ENCODE data around the gene TSFM.

The TSFM gene

DNA sequence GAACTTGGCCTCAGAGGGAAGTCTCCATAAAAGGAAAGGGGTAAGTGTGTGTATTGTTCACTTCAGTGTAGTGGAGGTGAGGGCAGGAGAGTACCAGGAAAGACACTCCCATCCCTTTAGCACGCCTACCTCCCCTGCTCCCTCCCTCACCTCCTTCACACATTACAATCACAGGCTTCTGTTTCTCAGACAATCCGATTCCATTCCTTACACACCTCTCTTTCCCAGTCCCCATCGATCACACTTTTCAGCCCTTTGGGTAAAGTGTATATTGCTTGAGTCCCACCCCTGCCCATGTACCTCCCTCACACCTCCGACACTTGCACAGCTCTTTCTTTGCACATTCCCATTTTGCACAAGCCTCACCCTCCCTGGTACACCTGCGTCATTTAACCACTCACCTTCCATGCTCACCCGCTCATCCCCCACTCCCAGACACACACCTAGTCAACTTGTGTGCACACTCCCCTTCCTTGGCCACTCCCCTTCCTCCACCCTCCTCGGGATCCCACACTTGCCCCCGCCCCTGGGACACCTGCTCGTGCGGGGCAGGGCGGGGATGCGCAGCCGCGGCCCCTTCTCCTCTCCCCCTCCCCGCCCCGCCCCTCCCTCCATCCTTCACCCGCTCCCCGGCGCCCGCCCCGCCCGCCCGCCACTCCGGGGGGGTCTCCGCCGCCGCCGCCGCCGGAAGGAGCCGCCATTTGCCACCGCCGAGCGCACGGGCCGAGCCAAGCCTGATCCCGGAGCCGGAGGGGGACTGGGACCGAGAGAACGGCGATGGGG is 28.0 kb upstream of the TSFM start, which contains the start of gene MARCHF9:
MARCHF9 (plus strand) TSS at position 693 of the 783 bp plus-strand sequence. CDS start 426 bp downstream, outside the sequence.
- H3K9me3 ChIP-seq (ENCODE audit: control insufficient read depth, insufficient read depth, low read length) = no peaks in the 10 kb centered on the region
- H3K4me3 ChIP-seq (ENCODE audit: low read length) = peak within 1 kb of the TSS; percentile 88
- H3K27ac ChIP-seq (ENCODE audit: low read depth, low read length) = peak within 1 kb of the TSS; percentile 79
- peak within 1 kb of the TSS; percentile 96 for H3K4me2 ChIP-seq (ENCODE audit: low read length)
- H3K9me2 ChIP-seq (replicated peaks; ENCODE audit: control insufficient read depth, low read length) = no peaks in the 10 kb centered on the region
- peaks cover 2% of the 10 kb centered on the region; the same call in 1 of the 2 replicates for H4K20me1 ChIP-seq (ENCODE audit: control insufficient read depth, insufficient read depth, low read depth, low read length)
- H3K79me2 ChIP-seq (ENCODE audit: control insufficient read depth, low read length) = peaks cover 69% of the 10 kb centered on the region
- H3K27me3 ChIP-seq (ENCODE audit: control insufficient read depth, low read length) = no peaks in the 10 kb centered on the region
- H3K36me3 ChIP-seq (ENCODE audit: control insufficient read depth, low read length) = peaks cover 56% of the 10 kb centered on the region
- peaks cover 19% of the 10 kb centered on the region for H3F3A ChIP-seq (ENCODE audit: control insufficient read depth, insufficient read depth)
- TF ChIP-seq, protein P1, sequence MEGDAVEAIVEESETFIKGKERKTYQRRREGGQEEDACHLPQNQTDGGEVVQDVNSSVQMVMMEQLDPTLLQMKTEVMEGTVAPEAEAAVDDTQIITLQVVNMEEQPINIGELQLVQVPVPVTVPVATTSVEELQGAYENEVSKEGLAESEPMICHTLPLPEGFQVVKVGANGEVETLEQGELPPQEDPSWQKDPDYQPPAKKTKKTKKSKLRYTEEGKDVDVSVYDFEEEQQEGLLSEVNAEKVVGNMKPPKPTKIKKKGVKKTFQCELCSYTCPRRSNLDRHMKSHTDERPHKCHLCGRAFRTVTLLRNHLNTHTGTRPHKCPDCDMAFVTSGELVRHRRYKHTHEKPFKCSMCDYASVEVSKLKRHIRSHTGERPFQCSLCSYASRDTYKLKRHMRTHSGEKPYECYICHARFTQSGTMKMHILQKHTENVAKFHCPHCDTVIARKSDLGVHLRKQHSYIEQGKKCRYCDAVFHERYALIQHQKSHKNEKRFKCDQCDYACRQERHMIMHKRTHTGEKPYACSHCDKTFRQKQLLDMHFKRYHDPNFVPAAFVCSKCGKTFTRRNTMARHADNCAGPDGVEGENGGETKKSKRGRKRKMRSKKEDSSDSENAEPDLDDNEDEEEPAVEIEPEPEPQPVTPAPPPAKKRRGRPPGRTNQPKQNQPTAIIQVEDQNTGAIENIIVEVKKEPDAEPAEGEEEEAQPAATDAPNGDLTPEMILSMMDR (IDR thresholded peaks at IDR 0.05; ENCODE audit: low read depth, low read length, poor library complexity, severe bottlenecking) = no peak
- TF ChIP-seq EZH2phosphoT487 (IDR thresholded peaks at IDR 0.05; ENCODE audit: borderline replicate concordance, low read length) = no peak
- peaks cover 52% of the 10 kb centered on the region for H3K4me1 ChIP-seq (ENCODE audit: control insufficient read depth, low read length)

DNA sequence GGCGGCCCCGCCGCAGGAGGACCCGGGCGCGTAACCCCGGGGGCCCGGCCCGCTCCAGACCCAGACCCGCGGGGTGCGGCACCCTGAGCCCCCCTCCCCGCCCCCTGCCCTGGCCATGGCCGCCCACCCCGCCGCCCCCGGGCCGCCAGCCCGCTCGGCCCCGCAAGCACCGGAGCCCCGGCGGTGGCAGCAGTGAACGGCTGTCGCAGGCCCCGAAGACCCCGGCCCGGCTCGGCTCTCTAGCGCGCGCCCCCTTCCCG is 27.5 kb upstream of the TSFM start:
- Histone ChIP-seq H3K9me2 (replicated peaks; ENCODE audit: control insufficient read depth, low read length) (no peaks in the 10 kb centered on the region), H3K27me3 (ENCODE audit: control insufficient read depth, low read length) (no peaks in the 10 kb centered on the region), H3K27ac (ENCODE audit: low read depth, low read length) (no peak overlapping the region), H3K79me2 (ENCODE audit: control insufficient read depth, low read length) (peaks cover 70% of the 10 kb centered on the region), H3K36me3 (ENCODE audit: control insufficient read depth, low read length) (peaks cover 57% of the 10 kb centered on the region), H3K4me2 (ENCODE audit: low read length) (peak overlapping the region; percentile 96; the same call in 1 of the 2 replicates), H3F3A (ENCODE audit: control insufficient read depth, insufficient read depth) (peaks cover 19% of the 10 kb centered on the region), H3K4me3 (ENCODE audit: low read length) (peak overlapping the region; percentile 88), H4K20me1 (ENCODE audit: control insufficient read depth, insufficient read depth, low read depth, low read length) (peaks cover 7% of the 10 kb centered on the region; the same call in 1 of the 2 replicates), H3K4me1 (ENCODE audit: control insufficient read depth, low read length) (peaks cover 52% of the 10 kb centered on the region), H3K9me3 (ENCODE audit: control insufficient read depth, insufficient read depth, low read length) (no peaks in the 10 kb centered on the region)
- TF ChIP-seq EZH2phosphoT487 (IDR thresholded peaks at IDR 0.05; ENCODE audit: borderline replicate concordance, low read length) = no peak
- TF ChIP-seq, protein P1 (IDR thresholded peaks at IDR 0.05; ENCODE audit: low read depth, low read length, poor library complexity, severe bottlenecking) = no peak

DNA sequence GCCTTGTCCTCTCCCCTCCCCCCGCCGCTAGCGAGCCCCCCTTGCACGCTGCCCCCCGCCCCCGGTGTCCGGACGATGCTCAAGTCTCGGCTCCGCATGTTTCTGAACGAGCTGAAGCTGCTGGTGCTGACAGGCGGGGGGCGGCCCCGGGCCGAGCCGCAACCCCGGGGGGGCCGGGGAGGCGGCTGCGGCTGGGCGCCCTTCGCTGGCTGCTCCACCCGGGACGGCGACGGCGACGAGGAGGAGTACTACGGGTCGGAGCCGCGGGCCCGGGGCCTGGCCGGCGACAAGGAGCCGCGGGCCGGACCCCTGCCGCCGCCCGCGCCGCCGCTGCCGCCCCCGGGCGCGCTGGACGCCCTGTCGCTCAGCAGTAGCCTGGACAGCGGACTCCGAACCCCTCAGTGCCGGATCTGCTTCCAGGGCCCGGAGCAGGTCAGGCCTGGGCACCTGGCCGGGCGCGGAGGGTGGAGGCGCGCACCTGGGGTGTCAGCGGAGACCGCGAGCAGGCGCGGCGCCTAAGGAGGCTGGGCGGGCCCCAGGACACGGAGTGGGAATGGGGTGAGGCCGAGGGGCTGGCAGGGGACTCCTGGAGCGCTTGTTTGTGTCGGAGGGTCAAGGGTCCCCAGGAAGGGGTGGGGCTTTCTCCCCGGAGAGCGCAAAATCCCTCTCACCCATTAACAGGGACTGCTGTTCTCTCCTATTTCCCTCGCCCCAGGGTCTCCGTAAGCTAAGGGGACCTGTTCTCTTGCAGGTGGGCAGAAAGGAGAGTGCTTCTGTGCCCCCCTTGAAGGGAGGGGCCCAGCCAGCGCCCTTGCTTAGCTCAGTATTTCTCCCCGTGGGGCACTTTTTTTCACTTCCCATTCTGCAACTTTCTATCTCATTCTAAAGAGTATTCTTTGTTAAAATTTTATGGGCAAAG is 26.9 kb upstream of the TSFM start:
- H3K27ac ChIP-seq (ENCODE audit: low read depth, low read length) = peak overlapping the region; percentile 79
- peaks cover 46% of the 10 kb centered on the region for H3K4me1 ChIP-seq (ENCODE audit: control insufficient read depth, low read length)

More for the DNA sequence above, 26.9 kb upstream of the TSFM start:
- H3K36me3 ChIP-seq (ENCODE audit: control insufficient read depth, low read length) = peaks cover 57% of the 10 kb centered on the region
- peaks cover 13% of the 10 kb centered on the region; the same call in 1 of the 2 replicates for H4K20me1 ChIP-seq (ENCODE audit: control insufficient read depth, insufficient read depth, low read depth, low read length)
- no peaks in the 10 kb centered on the region for H3K27me3 ChIP-seq (ENCODE audit: control insufficient read depth, low read length)
- peaks cover 19% of the 10 kb centered on the region for H3F3A ChIP-seq (ENCODE audit: control insufficient read depth, insufficient read depth)
- peaks cover 70% of the 10 kb centered on the region for H3K79me2 ChIP-seq (ENCODE audit: control insufficient read depth, low read length)
- H3K4me3 ChIP-seq (ENCODE audit: low read length) = peak overlapping the region; percentile 88
- no peak for TF ChIP-seq EZH2phosphoT487 (IDR thresholded peaks at IDR 0.05; ENCODE audit: borderline replicate concordance, low read length)
- TF ChIP-seq, protein P1 (IDR thresholded peaks at IDR 0.05; ENCODE audit: low read depth, low read length, poor library complexity, severe bottlenecking) = no peak
- no peaks in the 10 kb centered on the region for H3K9me3 ChIP-seq (ENCODE audit: control insufficient read depth, insufficient read depth, low read length)
- peak overlapping the region; percentile 96 for H3K4me2 ChIP-seq (ENCODE audit: low read length)
- no peaks in the 10 kb centered on the region for H3K9me2 ChIP-seq (replicated peaks; ENCODE audit: control insufficient read depth, low read length)

Measured in DOHH2 (cell line).